CD4-positive, alpha-beta T cell (primary cell): Measurements from ENCODE around the gene VGLL4. TPM values are rescaled to one million over a fixed set of nuclear protein-coding genes. Genes with fewer than 3 reads are reported as not detected.

Source experiments
- ATAC-seq: fragments of 200-7000 bp; cut with Tn5 transposase; one replicate; pipeline ENCODE4 v1.10.0; 2022; ENCODE audit warnings: mild to moderate bottlenecking; ENCODE audit not compliant: poor library complexity
- CTCF ChIA-PET: fragments of 350-600 bp; sonication (Branson Sonifier 250); formaldehyde crosslinking; loops from one replicate; lab custom pipeline; 2021; ENCODE audit warnings: antibody characterized with exemption, inconsistent platforms; lab: Charles Lee
- POLR2A ChIA-PET: fragments of 350-600 bp; sonication (Branson Sonifier 250); formaldehyde crosslinking; loops from one replicate; lab custom pipeline; 2021; ENCODE audit warnings: antibody characterized with exemption, inconsistent platforms; lab: Charles Lee
- DNase-seq, 14 experiments: peaks; one replicate each; pipeline ENCODE4 v3.0.0-alpha.2; 2013 to 2020; ENCODE audit warnings: mixed read lengths in 2 of 14
- H3K27ac ChIP-seq, 2 donors: one replicate each; pipeline versions ENCODE4 v1.5.1 to v1.7.0; 2013; ENCODE audit warnings: low read length in 2 of 2, low read depth in 1 of 2, mild to moderate bottlenecking in 1 of 2
- H3K27me3 ChIP-seq, 2 experiments: 1 replicate in 1 of 2; 2 replicates in 1 of 2; pipeline versions ENCODE4 v1.6.1 to v1.7.0; 2013; ENCODE audit warnings: low read length in 2 of 2, control low read depth in 1 of 2, mild to moderate bottlenecking in 1 of 2, moderate library complexity in 1 of 2; ENCODE audit not compliant: insufficient read depth in 2 of 2, control insufficient read depth in 1 of 2
- H3K36me3 ChIP-seq: one replicate; pipeline ENCODE4 v1.6.1; 2013; ENCODE audit warnings: low read length, control low read depth; ENCODE audit not compliant: insufficient read depth
- H3K4me1 ChIP-seq: one replicate; pipeline ENCODE4 v1.6.1; 2013; ENCODE audit warnings: low read length, control low read depth; ENCODE audit not compliant: insufficient read depth
- H3K4me3 ChIP-seq: one replicate; pipeline ENCODE4 v1.5.1; 2013; ENCODE audit warnings: mild to moderate bottlenecking, low read length, moderate library complexity
- H3K9me3 ChIP-seq, 2 experiments: 1 replicate in 1 of 2; 2 replicates in 1 of 2; pipeline versions ENCODE4 v1.6.1 to v1.7.0; 2013; ENCODE audit warnings: low read length in 2 of 2, mild to moderate bottlenecking in 2 of 2, control low read depth in 1 of 2, moderate library complexity in 1 of 2; ENCODE audit not compliant: control insufficient read depth in 1 of 2, insufficient read depth in 1 of 2
- H3K27ac Mint-ChIP-seq: one replicate; pipeline ENCODE4 v1.8.0; 2020; ENCODE audit warnings: mixed read lengths
- H3K27me3 Mint-ChIP-seq: one replicate; pipeline ENCODE4 v1.8.0; 2021; ENCODE audit warnings: mixed read lengths
- H3K36me3 Mint-ChIP-seq: one replicate; pipeline ENCODE4 v1.8.0; 2021; ENCODE audit warnings: low read depth, mixed read lengths
- H3K4me1 Mint-ChIP-seq: one replicate; pipeline ENCODE4 v1.8.0; 2021; ENCODE audit warnings: low read depth, mixed read lengths
- H3K4me3 Mint-ChIP-seq: one replicate; pipeline ENCODE4 v1.8.0; 2020; ENCODE audit warnings: mild to moderate bottlenecking, mixed read lengths
- H3K9me3 Mint-ChIP-seq: one replicate; pipeline ENCODE4 v1.8.0; 2020; ENCODE audit warnings: mixed read lengths
- intact Hi-C, 2 experiments: fragments of 100-400 bp; cut with DNase I in 1 of 2; cut with micrococcal nuclease in 1 of 2; formaldehyde crosslinking; loops; one replicate each; pipeline versions ENCODE4 v1.15.1 to v1.9.0; 2023 to 2025; cut with DNase I, micrococcal nuclease
- total RNA-seq, 174 experiments: library from RNA in 2 of 174; stranded (reverse) in 2 of 174; gene quantifications; one replicate each; pipeline ENCODE4 v1.2.3 and lab custom pipeline; 2021 to 2026
- TF ChIP-seq, protein P1 (sequence below): fragments of 200-600 bp; IDR thresholded peaks from one replicate; pipeline ENCODE4 v1.8.0; 2022; ENCODE audit warnings: antibody characterized with exemption, mild to moderate bottlenecking

Gene VGLL4
- total RNA-seq, 2 experiments from 2014 or later, result 10.5 to 11.3 TPM

DNA sequence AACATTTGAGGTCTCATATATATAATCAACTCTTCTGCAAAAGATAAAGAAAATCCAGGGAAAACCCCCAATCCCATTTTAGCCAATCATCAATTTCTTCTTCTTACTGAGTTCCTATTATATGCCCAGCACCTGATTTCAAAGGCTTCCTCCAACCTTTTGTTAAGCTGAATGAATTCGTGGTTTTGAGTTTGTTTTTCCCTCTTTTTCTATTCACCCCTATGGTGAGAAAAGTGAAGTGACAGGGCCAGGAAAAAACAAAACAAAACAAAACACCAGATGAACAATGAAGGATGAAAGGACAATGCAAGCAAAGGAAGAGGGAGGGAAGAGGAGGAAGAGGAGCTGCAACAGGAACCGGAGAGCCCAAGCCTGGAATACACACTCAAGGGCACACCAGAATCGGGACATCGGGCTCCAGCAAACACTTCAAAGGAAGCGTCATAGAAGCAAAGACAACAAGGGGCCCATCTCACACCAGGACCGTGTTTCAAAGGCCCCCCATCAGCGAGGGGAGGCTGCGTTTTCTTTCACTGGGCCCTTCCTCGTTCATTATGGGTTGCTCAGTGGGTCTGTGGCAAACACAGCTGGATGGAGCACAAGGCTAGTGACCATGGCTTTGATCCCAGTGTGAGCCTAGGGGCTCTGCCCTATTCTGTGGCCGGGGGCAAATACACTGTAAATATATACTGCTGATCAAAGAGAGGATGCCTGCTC is 50.2 kb downstream of the VGLL4 start:
- Mint-ChIP-seq H3K4me3 (no peak overlapping the region), H3K27me3 (no peaks in the 10 kb centered on the region), H3K36me3 (peaks cover 86% of the 10 kb centered on the region), H3K27ac (no peak overlapping the region), H3K9me3 (peaks cover 3% of the 10 kb centered on the region), H3K4me1 (peaks cover 59% of the 10 kb centered on the region)
- H3K9me3 ChIP-seq, result no peaks in the 10 kb centered on the region
- ATAC-seq (no peak), DNase-seq (no peak)
- H3K4me3 ChIP-seq, result no peak overlapping the region
- no peak overlapping the region for H3K27ac ChIP-seq
- TF ChIP-seq, protein P1, sequence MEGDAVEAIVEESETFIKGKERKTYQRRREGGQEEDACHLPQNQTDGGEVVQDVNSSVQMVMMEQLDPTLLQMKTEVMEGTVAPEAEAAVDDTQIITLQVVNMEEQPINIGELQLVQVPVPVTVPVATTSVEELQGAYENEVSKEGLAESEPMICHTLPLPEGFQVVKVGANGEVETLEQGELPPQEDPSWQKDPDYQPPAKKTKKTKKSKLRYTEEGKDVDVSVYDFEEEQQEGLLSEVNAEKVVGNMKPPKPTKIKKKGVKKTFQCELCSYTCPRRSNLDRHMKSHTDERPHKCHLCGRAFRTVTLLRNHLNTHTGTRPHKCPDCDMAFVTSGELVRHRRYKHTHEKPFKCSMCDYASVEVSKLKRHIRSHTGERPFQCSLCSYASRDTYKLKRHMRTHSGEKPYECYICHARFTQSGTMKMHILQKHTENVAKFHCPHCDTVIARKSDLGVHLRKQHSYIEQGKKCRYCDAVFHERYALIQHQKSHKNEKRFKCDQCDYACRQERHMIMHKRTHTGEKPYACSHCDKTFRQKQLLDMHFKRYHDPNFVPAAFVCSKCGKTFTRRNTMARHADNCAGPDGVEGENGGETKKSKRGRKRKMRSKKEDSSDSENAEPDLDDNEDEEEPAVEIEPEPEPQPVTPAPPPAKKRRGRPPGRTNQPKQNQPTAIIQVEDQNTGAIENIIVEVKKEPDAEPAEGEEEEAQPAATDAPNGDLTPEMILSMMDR, result no peak
- H3K27me3 ChIP-seq, result no peaks in the 10 kb centered on the region
- CTCF ChIA-PET, result no interaction called here
- peaks cover 9% of the 10 kb centered on the region for H3K36me3 ChIP-seq
- POLR2A ChIA-PET, result no interaction called here
- intact Hi-C loops, result no loop called here
- H3K4me1 ChIP-seq, result peaks cover 4% of the 10 kb centered on the region

- Histone ChIP-seq H3K4me3 (no peak overlapping the region), H3K27me3 (no peaks in the 10 kb centered on the region), H3K27ac (no peak overlapping the region), H3K9me3 (no peaks in the 10 kb centered on the region), H3K4me1 (peaks cover 9% of the 10 kb centered on the region), H3K36me3 (peaks cover 9% of the 10 kb centered on the region)
- peaks cover 80% of the 10 kb centered on the region for H3K36me3 Mint-ChIP-seq
- POLR2A ChIA-PET, result no interaction called here
- H3K27me3 Mint-ChIP-seq, result no peaks in the 10 kb centered on the region
- CTCF ChIA-PET, result no interaction called here
- no peak overlapping the region for H3K4me3 Mint-ChIP-seq
- peaks cover 3% of the 10 kb centered on the region for H3K9me3 Mint-ChIP-seq
- TF ChIP-seq, protein P1, result no peak
- peaks cover 67% of the 10 kb centered on the region for H3K4me1 Mint-ChIP-seq
- no peak for ATAC-seq
- no peak overlapping the region for H3K27ac Mint-ChIP-seq
- intact Hi-C loops, result no loop called here
- DNase-seq, result no peak
These were observed 51.0 kb downstream of the VGLL4 start for GRCh38 chr3:11592445-11593298.

DNA sequence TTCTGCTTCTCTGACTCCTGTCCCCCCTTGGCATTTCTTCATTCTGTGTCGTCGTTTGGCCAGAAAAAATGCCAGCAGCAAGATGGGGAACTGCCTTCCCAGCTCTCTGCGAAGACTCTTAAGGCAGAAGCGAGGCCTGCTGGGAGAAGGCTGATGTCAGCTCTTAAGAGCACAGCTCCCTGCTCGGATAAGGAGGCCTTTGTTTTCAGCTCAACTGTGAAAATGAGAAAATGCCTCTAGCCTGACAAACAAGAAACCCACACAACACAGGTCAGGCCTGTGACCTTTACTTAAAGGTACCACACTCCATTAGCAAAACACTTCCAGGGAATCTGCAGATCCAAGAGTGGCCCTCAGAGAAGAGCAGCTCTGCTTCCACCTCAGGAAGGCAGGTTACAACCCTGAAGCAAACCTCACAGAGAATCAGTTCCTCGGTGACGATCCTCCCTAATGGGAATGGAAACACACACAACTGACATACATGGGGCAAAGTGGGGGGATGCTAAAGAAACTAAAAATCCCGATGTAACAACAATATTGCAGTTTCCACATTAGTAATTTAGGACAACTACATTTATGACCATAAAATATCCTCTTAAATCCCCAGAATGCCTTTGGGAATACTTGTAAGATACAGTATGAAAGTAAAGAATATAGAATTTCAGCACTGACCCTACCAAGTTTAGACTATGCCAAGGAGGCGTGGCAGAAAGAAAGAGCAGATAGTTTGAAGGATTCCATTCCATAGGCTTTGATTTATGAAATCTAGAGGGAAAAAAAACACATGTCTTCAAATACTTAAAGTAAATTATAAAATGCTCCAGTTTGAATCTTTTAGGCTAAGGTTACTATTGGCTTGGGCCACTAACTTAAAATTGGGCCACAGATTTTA is 52.1 kb downstream of the VGLL4 start:
- H3K4me3 ChIP-seq, result no peak overlapping the region
- intact Hi-C loops, result no loop called here
- H3K9me3 Mint-ChIP-seq, result no peaks in the 10 kb centered on the region
- peaks cover 6% of the 10 kb centered on the region for H3K36me3 ChIP-seq
- no peak overlapping the region for H3K4me3 Mint-ChIP-seq
- TF ChIP-seq, protein P1, result no peak
- peak overlapping the region; percentile 21 for H3K27ac Mint-ChIP-seq
- DNase-seq (no peak), ATAC-seq (no peak)
- peaks cover 76% of the 10 kb centered on the region for H3K36me3 Mint-ChIP-seq
- POLR2A ChIA-PET, result no interaction called here
- H3K27me3 Mint-ChIP-seq, result no peaks in the 10 kb centered on the region
- H3K9me3 ChIP-seq, result no peaks in the 10 kb centered on the region
- H3K4me1 ChIP-seq, result peaks cover 9% of the 10 kb centered on the region
- H3K4me1 Mint-ChIP-seq, result peaks cover 75% of the 10 kb centered on the region
- no peaks in the 10 kb centered on the region for H3K27me3 ChIP-seq
- CTCF ChIA-PET, result no interaction called here
- H3K27ac ChIP-seq, result no peak overlapping the region
